ENCODE results near the gene TPSAB1. TPM values are rescaled to one million over a fixed set of nuclear protein-coding genes. Genes with fewer than 3 reads are reported as not detected.
"Not testable (repeated sequence)": the region's sequence is repeated elsewhere in the genome, so short reads cannot be mapped to it uniquely, and the experiment has no call there.

TPSAB1 gene
- polyA plus RNA-seq, 4 donors, result 0.16 to 0.48 (median 0.42) TPM; not detected in 1

DNA sequence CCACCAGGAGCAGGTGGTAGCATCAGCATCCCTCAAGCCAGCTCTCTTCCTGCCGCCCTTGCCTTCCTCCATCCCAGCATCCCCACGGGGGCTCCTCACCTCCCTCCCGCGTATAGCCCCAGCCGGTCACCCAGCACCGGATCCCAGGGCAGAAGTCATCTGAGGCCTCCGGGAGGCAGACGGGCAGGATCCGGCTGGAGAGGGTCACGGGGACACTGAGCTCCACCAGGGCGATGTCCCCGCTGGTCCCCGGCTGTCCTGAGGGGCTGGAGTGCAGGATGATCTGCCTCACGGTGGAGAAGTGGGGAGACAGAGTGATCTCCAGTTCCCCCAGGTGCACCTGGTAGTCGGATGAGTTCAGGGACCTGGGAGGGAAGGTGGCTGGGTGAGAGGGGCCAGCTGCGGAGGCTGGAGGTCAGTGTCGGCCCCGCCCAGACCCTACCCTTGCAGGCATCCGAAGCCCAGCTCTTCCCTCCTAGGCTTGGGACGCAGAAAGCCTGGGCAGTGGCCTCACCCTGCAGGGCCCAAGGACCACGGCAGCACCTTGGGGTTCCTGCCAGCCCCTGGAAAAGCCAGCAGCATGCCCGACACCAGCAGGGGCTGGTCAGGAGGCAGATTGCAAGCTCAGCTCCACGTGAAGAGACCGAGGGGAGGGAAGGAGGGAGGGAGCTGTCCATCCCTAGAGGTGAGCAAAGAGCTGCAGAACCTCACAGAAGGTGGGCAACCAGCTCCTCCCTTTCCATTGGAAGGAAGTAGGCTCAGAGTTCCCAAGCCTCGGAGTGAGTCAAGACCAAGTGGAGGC, 17.8 kb upstream of the TPSAB1 start:
- DNase-seq (ENCODE audit: low read depth in 4 of 4, low spot score in 3 of 4), result no peak

DNA sequence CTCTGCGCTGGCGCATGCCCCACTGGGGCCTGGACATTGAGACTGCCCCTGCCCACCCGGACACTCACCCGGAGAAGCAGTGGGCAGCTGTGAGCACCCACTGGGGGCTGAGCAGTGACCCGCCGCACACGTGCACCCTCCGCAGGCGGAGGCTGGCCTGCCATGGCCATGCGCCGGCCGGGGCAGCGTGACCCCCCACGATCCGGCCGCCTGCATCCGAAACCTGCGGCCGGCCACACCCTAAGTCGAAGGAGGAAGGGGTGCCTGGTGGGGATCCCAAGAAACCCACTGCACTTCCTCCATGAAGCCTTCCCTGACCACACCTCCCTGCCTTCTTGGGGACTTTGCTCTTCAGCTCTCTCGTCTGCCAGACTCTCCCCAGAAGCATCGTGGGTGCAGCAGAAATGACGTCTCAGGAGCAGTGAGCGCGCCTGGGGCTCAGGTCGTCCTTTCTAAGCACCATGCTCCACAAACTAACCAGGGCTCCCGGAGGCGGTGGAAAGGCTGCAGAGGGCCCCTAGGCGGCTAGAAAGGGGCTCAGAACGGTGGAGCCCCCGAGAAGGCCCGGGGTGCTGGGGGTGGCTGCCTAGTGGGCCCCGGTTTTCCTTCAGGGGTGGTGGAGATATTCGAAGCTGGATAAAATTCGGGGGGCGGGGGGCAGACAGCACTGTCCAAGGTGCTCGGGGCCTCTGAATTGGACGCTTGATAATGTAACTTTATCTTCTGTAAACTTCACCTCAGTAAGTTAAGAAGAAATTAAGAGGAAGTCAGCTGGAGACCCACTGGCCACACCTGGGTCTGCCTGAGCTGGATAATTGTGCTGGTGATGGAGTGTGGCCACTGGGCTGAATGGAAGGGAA, 16.9 kb upstream of the TPSAB1 start:
- DNase-seq (ENCODE audit: low read depth in 4 of 4, low spot score in 3 of 4), result no peak

DNA sequence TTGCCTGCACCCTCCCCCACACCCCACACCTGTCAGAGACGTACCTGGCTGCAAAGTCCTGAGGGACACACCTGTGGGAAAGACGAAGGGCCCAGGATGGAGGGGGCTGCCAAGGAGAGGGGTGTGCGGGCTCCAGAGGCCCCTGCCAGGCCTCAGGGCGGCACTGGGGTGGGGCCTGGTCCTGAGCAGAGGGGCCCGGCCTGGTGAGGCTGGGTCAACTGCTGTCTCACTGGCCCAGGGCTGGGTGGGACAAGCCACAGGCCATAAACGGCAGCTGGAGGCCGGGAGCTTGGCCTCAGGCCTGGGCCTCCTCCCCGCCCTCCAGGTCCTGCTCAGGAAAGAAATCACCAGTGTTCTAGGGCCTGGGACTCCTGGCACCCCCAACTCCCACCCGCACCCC, 15.9 kb upstream of the TPSAB1 start:
- no peak for DNase-seq (ENCODE audit: low read depth in 4 of 4, low spot score in 3 of 4)

DNA sequence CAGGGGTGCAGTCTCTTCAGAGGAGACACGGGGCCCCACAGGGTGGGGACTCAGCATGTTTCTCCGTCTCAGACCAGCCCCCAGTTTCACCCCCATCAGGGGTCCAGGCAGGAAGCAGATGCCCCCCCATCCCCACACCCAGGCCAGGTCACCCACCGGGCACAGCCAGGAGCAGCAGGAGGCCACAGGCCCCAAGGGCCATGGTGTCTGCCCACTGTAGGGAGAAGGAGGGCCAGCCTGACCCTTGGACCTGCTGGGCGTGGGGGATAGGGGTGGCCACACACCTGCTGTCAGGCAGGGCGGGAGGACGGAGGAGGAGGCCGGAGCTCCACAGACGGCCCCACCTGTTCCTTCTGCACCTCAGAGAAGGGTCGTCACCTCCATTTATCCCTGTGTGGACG, 15.5 kb upstream of the TPSAB1 start, which contains the start of gene TPSG1:
Gene TPSG1 (minus strand): TSS at position 218 of the 401 bp plus-strand sequence. CDS start 16 bp downstream, at position 202.
- no peak for DNase-seq (ENCODE audit: low read depth in 4 of 4, low spot score in 3 of 4)

DNA sequence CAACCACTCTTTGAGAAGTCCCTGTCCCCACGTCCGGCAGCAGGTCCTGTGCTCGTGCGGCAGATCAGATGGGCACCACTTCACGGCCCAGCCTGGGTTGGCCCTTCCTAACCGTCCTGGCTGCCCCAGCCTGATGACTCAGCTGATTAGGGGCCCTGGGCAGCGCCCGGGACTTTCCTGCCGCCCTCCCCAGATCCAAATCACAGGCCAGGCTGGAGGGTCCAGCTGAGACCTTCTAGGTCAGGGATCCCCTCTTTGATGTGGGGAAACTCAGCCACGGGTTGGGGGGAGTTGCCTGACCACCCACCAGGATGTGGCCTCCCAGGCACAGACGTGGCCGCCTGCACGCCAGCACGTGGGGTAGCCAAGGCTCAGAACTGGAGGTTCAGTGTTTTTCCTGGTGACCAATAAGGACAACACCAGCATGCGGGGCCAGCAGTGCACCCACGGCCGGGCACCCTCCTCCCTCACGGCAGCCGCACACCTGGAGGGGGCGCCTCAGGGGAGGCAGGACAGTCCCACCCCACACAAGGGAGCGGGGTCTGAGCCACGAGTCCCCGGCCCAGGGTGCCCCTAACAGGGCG, 14.7 kb upstream of the TPSAB1 start:
- DNase-seq (ENCODE audit: low read depth in 4 of 4, low spot score in 3 of 4), result not testable (repeated sequence)

DNA sequence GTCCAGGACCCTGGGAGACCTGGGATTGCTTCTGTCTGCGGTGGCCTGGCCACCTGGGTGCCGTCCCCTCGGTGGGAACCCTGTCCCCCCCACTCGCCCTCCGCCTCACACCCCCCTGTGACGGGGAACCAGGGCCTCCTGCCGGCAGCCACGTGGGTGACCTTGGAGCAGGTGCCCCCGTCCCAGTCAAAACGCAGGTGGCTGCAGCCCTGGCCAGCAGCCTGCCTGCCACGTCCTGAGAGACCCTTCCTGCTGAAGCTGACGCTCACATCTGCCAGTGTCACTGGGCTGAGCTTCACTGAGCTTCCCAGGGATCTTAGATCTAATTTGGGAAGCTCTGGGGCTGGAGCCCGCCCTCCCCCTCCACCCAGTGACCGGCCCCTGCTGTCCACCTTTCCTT, 13.8 kb upstream of the TPSAB1 start:
- DNase-seq (ENCODE audit: low read depth in 4 of 4, low spot score in 3 of 4), result not testable (repeated sequence)

DNA sequence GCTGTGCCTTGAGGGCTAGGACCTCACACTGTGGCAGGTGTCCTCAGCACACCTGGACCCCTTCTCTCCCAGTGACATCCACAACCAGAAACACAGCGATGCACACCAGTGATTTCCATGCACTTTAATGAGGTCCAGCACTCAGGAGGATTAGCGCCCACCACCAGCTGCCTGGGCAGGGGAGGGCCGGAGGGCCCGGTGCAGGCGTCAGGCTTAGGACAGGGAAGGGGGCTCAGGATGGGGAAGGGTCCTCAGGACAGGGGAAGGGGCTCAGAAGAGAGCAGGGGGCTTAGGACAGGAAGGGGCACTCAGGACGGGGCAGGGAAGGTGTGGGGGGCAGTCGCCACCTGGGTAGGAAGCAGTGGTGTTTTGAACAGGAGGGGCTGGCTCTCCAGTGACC, 12.3 kb upstream of the TPSAB1 start:
- DNase-seq (ENCODE audit: low read depth in 4 of 4, low spot score in 3 of 4), result not testable (repeated sequence)

DNA sequence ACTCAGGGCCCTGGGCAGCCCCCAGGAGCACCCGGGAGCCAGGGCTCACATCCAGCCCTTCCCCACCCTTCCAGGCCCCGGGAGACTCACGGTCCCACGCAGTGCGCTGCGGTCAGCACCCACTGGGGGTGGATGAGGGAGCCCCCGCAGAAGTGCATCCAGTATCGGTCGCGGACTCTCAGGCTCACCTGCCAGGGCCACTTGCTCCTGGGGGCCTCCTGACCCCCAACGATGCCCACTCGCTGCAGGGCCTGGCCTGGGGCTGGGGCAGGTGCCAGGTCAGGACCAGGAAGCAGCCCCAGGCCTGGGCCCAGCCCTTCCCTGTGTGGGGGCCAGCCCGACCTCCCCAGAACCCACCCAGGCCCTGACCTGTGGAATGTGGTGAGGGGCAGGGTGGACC, 11.0 kb upstream of the TPSAB1 start:
- not testable (repeated sequence) for DNase-seq (ENCODE audit: low read depth in 4 of 4, low spot score in 3 of 4)

- not testable (repeated sequence) for DNase-seq (ENCODE audit: low read depth in 4 of 4, low spot score in 3 of 4)
These were observed 10.4 kb upstream of the TPSAB1 start, which contains the start of gene TPSB2 for GRCh38 chr16:1230084-1230470. TPSB2 (minus strand) TSS chr16:1230184; CDS start chr16:1229951, 233 bp downstream.

DNA sequence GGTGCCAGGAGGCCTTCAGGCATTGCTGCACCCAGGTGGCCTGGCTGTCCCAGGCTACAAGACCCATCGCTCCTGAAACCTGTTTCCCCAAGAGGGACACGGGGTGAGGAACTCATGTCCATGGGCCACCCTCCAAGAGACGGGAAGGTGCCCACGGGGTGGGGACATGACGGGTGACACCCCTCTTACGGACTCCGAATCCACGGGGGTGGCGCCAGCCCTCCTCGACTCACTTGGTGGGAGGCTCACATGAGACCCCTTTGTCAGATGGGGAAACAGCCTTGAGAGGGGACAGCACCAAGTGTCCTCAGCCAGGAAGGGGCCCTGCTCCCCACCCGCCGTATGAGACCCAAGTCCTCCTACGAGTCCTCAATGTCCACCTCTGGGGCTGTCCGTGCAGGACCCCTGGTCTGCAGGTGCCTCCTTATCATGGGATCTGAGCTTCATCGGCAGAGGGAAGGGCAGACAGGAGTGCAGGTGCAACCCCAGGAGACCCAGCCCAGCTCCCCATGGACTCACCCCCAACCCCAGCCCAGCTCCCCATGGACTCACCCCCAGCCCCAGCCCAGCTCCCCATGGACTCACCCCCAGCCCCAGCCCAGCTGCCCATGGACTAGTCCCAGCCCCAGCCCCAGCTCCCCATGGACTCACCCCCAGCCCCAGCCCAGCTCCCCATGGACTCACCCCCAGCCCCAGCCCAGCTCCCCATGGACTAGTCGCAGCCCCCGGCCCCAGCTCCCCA, 9.9 kb upstream of the TPSAB1 start:
- DNase-seq (ENCODE audit: low read depth in 4 of 4, low spot score in 3 of 4), result not testable (repeated sequence)

DNA sequence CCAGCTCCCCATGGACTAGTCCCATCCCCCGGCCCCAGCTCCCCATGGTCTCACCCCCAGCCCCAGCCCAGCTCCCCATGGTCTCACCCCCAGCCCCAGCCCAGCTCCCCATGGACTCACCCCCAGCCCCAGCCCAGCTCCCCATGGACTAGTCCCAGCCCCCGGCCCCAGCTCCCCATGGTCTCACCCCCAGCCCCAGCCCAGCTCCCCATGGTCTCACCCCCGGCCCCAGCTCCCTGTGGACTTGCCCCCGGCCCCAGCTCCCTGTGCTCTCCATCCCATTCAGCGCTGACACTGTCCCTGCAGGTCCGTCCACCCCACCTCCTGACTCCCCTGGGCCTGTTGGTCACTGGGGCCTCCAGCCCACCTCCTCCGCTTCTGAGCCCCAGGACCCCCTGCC, 9.2 kb upstream of the TPSAB1 start:
- not testable (repeated sequence) for DNase-seq (ENCODE audit: low read depth in 4 of 4, low spot score in 3 of 4)

DNA sequence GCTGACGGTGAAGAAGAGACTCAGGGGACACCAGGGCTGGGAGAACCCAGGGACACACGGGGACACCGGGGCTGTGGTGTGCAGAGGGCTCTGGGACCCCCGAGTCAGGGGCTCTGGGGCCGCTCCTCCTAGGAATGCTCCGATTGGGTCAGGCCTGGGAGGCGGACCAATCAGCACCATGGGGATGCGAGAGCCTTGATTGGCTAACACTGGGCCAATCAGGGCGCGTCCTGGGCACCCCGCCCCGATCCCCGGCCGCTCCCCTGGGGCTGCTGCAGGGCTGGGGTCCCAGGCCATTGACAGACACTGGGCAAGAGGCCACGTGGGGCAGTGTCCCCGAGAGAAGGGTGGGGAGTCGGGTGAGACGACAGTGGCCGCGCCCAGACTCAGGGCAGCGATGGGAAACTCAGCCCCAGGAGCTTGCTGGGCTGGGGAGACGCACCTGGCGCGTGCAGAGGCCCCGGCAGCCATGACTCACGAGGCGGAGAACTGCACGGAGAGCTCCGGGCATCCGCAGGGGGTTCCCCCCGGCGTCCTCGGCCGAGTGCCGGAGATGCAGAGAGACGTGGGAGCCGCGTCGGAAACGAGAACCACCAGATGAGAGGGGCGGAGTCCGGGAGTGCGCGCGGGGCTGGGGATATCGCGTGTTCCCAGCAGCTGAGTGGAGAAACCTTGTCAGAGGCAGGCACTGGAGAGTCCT, 8.3 kb upstream of the TPSAB1 start:
- not testable (repeated sequence) for DNase-seq (ENCODE audit: low read depth in 4 of 4, low spot score in 3 of 4)

GRCh38 chr16:1236659-1237058, 3.8 kb upstream of the TPSAB1 start:
- DNase-seq (ENCODE audit: low read depth in 4 of 4, low spot score in 3 of 4), result not testable (repeated sequence)

GRCh38 chr16:1237990-1238389, 2.5 kb upstream of the TPSAB1 start:
- DNase-seq (ENCODE audit: low read depth in 4 of 4, low spot score in 3 of 4), result no peak

DNA sequence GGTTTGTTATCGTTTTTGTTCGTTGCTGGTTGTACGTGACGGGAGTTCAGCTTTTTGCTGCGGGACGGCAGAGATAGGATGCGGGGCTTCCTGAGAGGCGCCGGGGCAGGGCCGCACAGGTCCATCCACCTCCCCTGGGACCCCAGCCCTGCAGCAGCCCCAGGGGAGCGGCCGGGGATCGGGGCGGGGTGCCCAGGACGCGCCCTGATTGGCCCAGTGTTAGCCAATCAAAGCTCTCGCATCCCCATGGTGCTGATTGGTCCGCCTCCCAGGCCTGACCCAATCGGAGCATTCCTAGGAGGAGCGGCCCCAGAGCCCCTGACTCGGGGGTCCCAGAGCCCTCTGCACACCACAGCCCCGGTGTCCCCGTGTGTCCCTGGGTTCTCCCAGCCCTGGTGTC, 1.6 kb upstream of the TPSAB1 start:
- not testable (repeated sequence) for DNase-seq (ENCODE audit: low read depth in 4 of 4, low spot score in 3 of 4)

- DNase-seq (ENCODE audit: low read depth in 4 of 4, low spot score in 3 of 4), result not testable (repeated sequence)
These were observed 930 bp upstream of the TPSAB1 start for GRCh38 chr16:1239575-1239974.

DNA sequence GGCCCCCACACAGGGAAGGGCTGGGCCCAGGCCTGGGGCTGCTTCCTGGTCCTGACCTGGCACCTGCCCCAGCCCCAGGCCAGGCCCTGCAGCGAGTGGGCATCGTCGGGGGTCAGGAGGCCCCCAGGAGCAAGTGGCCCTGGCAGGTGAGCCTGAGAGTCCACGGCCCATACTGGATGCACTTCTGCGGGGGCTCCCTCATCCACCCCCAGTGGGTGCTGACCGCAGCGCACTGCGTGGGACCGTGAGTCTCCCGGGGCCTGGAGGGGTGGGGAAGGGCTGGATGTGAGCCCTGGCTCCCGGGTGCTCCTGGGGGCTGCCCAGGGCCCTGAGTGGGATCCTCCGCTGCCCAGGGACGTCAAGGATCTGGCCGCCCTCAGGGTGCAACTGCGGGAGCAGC, 576 bp downstream of the TPSAB1 start:
- DNase-seq (ENCODE audit: low read depth in 4 of 4, low spot score in 3 of 4), result not testable (repeated sequence)

GRCh38 chr16:1243363-1243762, 2.9 kb downstream of the TPSAB1 start:
- not testable (repeated sequence) for DNase-seq (ENCODE audit: low read depth in 4 of 4, low spot score in 3 of 4)
